H1 (cell line): ENCODE data around the gene KCNJ9. TPM values are rescaled to one million over a fixed set of nuclear protein-coding genes. Genes with fewer than 3 reads are reported as not detected.

ENCODE experiments used
- BRCA1 ChIP-seq: IDR thresholded peaks from 2 replicates; pipeline ENCODE4 v1.6.1; 2012; ENCODE audit warnings: low read depth, low read length, improper control_type of control experiment
- CHD1 ChIP-seq: IDR thresholded peaks from 2 replicates; pipeline ENCODE4 v1.6.1; 2012; ENCODE audit warnings: low read depth, low read length, improper control_type of control experiment
- CHD7 ChIP-seq: fragments of 300-600 bp; sonication (generic); IDR thresholded peaks from 2 replicates; pipeline ENCODE4 v1.7.1; 2012; ENCODE audit warnings: low read length, moderate library complexity, mild to moderate bottlenecking, inconsistent platforms; ENCODE audit not compliant: insufficient replicate concordance
- KDM4A ChIP-seq: IDR thresholded peaks from one replicate; pipeline ENCODE4 v1.7.1; 2012; ENCODE audit warnings: low read depth, mild to moderate bottlenecking, moderate library complexity, low read length, inconsistent platforms; ENCODE audit not compliant: severe bottlenecking
- PHF8 ChIP-seq: fragments of 200-600 bp; sonication (generic); conservative IDR thresholded peaks from 2 replicates; pipeline ENCODE4 v1.7.1; 2012; ENCODE audit warnings: low read depth, mild to moderate bottlenecking, inconsistent platforms, low read length, moderate library complexity
- SUZ12 ChIP-seq: fragments of 200-600 bp; sonication (generic); IDR thresholded peaks from 2 replicates; pipeline ENCODE4 v1.6.1; 2012; ENCODE audit warnings: mild to moderate bottlenecking, inconsistent platforms, low read length, moderate library complexity, mixed read lengths
- TAF1 ChIP-seq: IDR thresholded peaks from 2 replicates; pipeline ENCODE4 v1.6.1; 2011; ENCODE audit warnings: mild to moderate bottlenecking, low read depth, low read length
- TBP ChIP-seq: IDR thresholded peaks from 2 replicates; pipeline ENCODE4 v1.6.1; 2011; ENCODE audit warnings: low read depth, low read length, improper control_type of control experiment
- USF2 ChIP-seq: IDR thresholded peaks from 2 replicates; pipeline ENCODE4 v1.6.1; 2011; ENCODE audit warnings: low read length, improper control_type of control experiment
- polyA plus RNA-seq, 7 experiments: library from polyadenylated mRNA; depleted of rRNA in 3 of 7; stranded (reverse) in 5 of 7; unstranded in 2 of 7; fragments of >200 nt in 5 of 7; fragments of 200-250 nt in 2 of 7; gene quantifications; 1 replicate in 5 of 7; 2 replicates in 1 of 7; 4 replicates in 1 of 7; pipeline versions ENCODE4 v1.2.1 to v1.2.3, GENCODE V29; 2011 to 2013; ENCODE audit warnings: missing spikeins in 2 of 7, mixed read lengths in 2 of 7
- total RNA-seq: library from RNA; stranded (reverse); fragmentation: NEBNext Ultra II Directional; extraction: Animal tissue kit (Norgen Biotek cat#: 25700); gene quantifications from 2 replicates; pipeline ENCODE4 v1.2.1, GENCODE V29; 2021

Gene KCNJ9
- total and polyA plus RNA-seq, 2 of the 8 experiments (the other 6 are each of a cell fraction or from before 2014, with no cell fraction given) = 0.02 to 0.13 TPM

- no peak for TF ChIP-seq CHD7
- TF ChIP-seq BRCA1 = no peak
- no peak for TF ChIP-seq TAF1
- TF ChIP-seq TBP = no peak
- TF ChIP-seq USF2 = no peak
- no peak for TF ChIP-seq SUZ12
- no peak for TF ChIP-seq CHD1
- TF ChIP-seq PHF8 = no peak
- no peak for TF ChIP-seq KDM4A
Observed at GRCh38 chr1:160101037-160101716, 19.8 kb downstream of the KCNJ9 start (continued).
